ENCODE data around the gene COL23A1.

COL23A1 gene

DNA sequence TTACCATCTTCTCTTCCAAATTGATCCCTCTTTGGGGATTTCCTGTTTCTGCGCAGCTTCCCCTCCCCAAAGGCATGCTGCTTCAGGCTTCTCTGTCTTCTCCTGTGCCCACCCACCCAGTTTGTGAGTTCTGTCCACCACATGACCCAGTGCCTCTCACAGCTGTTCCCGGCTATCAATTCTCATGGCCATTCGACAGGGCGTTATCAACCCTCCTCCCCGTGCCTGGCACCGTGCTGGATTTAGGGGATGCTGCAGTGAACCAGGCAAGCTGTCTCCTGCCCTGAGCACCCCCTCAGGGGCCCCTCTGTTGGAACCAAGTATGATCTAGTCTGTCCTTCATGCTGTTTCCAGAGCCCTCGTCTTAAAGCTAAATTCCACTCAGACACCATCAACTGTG is 38.7 kb downstream of the COL23A1 start:
- DNase-seq, result no peak

DNA sequence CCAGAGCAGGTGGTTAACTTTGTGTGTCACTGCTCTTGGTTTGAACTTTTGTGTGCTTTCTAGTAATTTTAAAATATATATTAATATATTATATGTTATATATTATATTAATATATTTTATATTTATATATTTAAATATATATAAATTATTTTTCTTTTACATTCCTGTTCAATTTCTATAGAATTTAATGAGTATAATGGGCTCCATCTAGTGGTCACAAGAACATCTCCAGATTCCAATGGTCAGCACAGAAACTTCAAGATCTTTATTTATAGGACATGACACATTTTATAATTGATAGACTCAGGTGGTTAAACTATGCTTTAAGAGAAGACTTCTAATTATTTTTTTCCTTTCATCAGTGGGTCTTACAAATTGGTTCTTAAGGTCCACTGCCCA is 39.1 kb downstream of the COL23A1 start:
- DNase-seq, result no peak

DNA sequence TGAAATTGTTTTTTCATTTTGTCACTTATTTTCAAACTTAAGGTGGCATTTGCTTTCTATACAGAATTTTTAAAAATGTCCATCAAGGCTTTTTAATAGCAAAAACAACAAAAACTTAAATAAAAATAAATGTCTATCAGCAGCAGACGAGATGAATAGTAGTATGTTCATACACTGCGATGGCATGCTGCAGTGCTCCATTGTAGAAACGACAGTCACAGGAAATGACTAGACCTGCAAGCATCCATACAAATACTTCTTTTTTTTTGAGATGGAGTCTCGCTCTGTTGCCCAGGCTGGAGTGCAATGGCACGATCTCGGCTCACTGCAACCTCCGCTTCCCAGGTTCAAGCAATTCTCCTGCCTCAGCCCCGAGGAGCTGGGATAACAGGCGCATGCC is 41.4 kb downstream of the COL23A1 start:
- DNase-seq, result no peak

DNA sequence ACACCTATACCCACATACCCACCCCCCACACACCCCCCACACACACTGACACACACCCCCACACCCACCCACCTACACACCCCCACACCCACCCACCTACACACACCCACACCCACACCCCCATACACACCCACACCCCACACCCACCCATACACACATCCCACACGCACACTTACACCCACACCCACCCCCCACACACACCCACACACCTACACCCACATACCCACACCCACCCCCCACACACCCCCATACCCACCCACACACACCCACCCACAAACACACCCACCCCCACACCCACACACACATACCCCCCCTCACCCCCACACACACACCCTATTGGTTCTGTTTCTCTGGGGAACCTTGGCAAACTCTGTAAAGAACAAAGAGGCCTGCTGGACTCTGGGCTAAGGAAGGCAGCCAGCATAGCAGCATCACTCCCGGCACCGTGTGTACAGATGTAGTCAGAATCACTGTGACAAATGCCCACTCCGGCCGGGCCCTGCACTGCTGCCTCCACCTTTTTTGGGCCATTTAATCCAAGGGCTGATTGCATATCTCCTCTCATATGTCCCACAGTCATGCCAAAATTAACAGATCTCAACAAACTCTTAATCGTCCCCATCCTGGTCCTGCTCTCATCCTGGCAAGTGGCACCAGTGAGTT is 42.3 kb downstream of the COL23A1 start:
- DNase-seq, result no peak

DNA sequence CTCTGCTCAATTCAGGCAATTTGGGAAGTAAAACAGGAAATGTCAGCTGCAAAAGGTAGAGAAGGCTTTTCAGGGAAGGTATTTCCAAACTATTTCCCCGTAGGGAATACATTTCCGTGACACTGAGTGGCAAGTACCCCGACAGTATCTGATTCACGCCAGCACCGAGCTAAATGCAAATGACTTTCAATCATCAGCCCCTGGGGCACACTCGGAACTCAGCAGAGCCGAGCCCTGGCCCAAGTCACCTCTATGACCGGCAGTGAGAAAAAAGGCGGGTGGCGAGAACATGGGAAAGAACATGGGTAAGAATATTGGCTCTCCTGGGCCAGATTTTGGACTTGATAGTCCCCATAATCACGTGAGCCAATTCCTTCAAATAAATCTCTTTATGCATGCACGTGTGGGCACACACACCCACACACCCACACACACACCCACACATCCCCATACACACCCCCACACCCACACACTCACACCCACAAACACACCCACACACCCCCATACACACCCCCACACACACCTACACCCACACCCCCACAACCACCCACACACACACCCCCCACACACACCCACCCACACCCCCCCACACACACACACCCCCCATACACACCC is 43.0 kb downstream of the COL23A1 start:
- DNase-seq, result no peak

DNA sequence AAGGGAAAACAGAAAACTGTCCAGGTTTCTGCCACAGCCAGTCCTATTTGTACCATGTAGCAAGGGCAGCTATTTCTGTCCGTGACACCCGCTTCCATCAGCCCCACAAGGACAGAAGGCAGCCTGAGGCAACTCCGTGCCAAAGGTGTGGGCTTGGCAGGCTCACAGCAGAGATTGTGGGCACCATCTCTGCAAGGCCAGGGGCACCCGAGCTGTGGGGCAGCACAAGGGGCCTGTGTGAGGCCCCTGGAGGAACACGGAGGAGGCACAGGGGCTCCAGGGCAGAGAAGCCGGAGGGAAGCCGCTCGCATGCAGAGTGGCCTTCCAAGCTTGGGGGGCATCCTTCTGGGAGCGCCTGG is 43.5 kb downstream of the COL23A1 start:
- no peak for DNase-seq

DNA sequence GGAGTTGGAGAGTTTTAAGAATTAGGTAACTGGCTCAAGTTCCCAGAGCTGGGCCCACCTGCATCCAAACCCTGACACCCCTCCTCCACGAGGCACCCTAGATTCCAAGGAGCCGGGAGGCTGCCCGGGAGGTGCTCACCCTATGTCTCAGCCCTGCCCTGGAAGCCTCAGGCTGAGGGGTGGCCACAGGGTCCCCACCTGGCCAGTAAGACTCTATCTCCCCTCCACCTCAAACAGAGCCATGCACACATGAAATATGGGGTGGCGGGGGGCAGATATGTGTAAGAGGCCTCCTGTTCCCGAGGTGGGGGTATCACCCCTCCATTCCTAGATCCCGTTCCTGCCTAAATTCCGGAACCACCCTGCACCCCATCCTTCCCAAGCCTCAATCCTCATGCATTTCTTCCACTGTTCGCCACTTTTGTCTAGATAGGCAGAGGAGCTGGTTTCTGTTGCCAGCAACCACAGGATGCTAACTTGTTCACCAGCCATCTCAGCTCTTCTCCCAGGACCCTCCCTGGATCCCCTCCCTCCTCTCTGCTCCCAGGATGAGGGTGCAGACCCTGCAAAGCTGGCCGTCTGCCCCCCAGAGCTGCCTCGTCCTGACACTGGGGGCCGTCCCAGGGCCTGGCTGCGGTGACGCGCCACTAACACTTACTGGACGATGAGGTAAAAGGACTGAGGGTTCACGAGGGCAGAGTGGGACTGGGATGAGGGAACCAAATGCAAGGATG is 44.1 kb downstream of the COL23A1 start:
- DNase-seq, result no peak

DNA sequence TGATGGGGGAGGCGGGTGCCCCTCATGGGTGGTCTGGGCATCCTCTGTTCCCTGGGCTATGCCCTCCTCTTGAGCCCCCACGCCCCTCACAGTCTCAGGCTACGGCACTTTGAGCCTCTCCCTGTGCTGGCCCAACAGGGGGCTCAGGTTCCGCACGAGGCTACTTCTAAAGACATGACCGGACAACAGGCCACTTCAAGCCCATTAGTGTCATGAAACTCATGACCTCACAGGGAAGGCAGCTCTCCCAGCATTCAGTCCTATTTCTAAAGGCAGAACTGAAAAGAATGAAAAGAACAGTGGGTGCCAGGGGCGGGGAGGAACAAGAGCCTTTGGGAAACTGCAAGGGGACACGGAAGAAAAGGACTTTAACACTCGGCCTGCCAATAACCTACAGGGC is 45.0 kb downstream of the COL23A1 start:
- no peak for DNase-seq

DNA sequence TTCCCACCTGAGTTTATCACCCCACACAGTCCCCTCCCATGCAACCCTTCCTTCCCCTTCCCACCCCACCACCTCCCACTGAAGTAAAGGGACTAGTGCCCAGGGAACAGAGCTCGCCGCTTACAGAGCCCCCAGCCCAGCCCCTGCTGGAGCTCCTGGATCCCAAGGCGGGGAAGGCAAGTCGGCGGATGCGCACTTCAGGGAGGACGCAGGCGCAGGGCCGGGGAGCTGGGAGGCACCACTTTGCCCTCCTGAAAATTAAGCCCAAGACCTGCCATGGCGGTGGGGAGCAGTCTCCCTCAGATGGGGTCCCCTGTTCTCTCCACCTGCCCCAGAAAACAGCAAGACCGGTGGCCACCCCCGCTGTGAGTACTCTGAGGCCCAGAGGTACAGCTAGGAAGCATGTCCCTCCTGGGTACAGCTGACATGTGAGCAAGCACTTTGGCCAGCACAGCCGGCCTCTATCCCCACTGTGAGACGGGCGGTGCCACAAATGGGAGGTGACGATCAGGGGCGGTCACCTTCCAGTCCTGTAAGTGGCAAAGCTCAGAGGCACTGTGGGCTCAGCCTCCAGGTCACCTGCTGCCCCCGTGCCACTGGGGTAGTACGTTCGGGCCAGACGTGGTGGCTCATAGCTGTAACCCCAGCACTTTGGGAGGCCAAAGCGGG is 45.9 kb downstream of the COL23A1 start:
- no peak for DNase-seq

DNA sequence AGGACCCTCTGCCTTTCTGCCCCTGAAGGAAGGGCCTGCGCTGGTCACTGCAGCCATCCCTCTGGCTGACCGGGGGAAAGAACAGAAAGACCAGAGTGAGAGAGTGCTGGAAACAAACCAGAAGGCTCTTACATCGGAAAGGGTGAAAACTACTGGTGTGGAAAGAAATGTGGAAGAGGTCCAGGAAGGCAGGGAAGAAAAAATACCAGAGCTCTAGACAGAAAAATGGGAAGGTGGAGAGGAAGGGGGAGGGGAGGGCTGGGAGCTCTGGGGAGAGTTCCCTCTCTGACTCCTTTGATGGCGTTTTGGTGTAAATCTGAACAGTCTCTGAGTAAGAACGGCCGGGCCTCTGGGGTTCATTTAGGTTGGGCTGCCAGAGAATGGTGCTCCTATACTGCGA is 47.7 kb downstream of the COL23A1 start:
- DNase-seq, result no peak

DNA sequence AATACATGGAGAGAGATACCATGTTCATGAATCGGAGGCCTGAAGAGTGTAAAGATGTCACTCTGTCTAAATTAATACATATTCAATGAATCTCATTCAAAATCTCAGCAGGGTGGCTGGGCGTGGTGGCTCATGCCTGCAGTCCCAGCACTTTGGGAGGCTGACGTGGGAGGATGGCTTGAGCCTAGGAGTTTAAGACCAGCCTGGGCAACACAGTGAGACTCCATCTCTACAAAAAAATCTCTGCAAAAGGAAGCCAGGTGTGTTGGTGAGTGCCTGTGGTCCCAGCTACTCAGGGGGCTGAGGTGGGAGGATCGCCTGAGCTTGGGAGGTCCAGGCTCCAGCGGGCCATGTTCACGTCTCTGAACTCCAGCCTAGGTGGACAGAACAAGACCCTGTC is 49.7 kb downstream of the COL23A1 start:
- no peak for DNase-seq

DNA sequence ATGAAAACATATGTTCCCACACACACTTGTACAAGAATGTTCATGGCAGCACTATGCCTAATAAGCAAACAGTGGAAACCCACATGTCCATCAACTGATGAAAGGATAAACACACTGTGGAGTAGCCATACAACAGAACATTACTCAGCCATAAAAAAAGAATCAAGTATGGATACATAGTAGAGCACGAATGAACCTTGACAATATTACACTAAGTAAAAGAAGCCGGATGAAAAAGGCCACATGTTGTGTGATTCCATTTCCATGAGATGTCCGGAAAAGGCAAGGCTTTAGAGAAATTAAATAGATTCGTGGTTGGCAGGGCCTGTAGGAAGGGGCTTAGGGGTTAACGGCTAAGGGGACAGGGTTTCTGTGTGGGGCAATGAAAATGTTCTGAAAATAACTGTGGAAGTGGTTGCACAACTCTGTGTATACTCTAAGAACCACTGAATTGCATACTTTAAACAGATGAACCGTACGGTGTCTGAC is 51.4 kb downstream of the COL23A1 start:
- DNase-seq, result no peak

DNA sequence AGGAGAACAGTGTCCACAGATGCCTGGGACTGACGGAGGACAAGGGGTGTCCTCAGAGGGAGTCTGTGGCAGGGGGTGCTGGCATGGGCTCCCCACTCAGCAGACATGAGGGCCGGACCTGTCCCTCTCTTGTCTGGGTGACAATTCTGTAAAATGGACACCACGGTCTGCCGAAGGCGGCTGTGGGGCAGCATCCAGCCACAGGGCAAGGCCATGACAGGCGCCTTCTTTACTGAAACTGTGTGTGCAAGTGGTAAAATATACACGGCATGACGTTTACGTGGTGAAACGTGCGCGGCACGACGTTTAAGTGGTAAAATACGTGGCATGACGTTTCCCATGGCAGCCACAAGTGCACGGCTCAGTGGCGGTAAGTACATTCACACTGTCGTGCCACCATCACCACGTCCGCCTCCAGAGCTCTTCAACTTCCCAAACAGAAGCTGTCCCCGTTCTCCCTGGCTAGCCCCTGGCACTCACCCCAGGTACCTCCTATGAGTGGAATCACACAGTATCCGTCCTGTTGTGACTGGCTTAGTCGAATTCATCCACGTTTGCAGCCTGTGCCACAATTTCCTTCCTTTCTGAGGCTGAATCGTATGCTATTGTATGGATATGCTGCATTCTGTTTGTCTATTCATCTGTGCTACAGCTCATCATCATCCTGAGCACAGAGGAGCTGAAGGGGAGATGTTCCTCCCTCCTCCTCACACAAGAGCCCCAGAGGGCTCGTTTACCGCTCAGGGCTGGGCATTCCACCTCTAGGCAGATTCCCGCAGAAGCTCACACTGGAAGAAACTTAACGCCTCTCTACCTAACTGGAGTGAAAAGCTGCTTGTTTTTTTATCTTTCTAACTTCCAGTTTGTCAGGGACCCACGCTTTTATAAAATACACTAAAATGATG is 52.5 kb downstream of the COL23A1 start:
- no peak for DNase-seq

DNA sequence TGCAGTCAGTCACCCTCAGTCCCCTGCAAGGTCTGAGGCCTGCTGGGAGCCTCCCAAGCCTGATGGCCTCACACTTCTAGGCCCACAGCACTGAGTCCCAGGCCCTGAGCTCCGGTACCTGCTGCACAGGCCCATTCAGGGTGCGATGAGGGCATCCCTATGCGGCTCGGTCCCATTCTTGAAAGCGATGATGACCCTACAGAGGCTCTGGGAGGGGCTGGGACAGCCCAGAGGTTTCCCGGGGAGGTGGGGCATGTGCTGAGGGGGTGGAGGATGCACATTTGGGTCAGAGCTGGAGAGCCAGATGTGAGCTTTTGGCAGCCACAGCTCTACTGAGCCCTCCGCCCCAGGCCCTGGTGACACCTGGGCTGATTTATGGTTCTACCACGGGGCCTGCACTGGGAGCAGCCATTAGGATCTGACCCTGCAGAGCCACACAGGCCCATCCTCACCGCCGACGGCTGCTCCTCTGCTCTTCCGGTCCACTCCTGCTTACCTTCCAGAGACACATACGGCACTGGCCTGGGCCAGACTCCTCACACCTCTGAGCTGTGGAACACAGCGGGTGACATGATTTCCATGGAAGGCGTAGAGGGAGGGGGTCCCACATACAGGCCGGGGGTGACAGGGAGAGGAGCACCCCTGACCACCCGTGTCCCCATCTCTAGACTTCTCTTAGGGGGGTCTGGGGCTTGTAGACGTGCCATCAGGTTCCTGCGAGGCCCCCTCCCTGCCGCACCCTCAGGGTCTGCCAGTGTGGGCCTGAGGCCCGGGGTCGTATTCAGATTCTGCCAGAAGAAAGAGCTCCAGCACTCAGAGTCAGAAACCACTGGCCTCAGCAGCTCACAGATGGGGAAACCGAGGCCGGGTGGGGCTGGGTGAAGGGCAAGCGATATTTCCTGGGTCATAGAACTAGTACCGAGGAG is 53.4 kb downstream of the COL23A1 start:
- no peak for DNase-seq

DNA sequence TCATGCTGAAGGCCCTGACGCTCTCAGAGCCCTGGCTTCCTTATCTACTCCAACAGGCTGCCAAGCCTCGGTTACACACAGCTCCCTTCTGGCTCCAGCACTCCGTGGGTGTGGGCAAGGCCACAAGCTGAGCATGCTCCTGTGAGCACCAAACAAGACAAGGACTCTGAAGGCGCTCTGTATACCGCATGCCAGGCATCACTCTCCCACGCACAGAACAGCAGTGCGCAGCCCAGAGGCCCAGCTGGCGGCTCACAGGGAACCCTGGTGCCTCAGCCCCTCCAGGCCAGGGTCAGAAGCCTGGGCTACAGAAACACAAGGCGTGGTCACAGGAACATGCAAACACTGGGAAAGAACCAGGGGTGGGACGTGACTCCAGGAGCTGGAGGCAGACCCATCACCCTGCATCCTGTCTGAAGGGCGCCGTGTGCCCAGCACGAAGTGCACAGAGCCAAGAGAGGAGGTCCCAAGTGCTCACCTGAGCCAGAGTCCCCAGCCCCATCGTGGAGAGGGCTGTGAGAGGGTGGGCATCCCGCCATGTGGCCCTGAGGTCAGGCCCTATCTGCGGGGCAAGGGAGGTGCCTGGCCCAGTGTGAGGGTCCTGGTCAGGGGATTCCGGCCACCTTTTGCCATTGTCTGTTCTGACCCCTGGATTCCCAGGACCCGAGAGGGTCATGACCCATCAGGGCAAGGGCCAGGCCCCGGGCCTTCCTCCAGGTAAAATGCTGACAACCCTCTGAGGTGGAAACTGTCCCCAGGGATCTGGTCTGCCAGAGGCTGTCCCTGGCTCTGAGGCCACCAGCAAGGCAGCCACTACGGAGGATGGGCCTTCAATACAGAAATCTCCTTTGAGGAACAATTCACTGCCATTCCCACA is 54.7 kb downstream of the COL23A1 start:
- DNase-seq, result no peak

DNA sequence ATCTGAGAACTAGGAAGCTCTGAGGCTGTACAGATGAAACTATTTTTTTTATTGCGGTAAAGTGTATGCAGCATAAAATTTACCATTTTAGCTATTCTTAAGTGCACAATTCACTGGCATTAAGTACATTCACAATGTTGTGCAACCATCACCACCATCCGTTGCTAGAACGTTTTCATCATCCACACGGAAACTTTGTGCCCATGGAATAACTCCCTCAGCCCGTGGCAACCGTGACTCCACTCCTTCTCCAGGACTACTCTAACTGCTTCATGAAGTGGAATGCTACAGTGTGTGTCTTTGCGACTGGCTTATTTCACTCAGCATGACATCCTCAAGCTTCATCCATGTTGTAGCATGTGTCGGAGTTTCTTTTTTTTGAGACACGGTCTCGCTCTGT is 57.1 kb downstream of the COL23A1 start:
- DNase-seq, result no peak

DNA sequence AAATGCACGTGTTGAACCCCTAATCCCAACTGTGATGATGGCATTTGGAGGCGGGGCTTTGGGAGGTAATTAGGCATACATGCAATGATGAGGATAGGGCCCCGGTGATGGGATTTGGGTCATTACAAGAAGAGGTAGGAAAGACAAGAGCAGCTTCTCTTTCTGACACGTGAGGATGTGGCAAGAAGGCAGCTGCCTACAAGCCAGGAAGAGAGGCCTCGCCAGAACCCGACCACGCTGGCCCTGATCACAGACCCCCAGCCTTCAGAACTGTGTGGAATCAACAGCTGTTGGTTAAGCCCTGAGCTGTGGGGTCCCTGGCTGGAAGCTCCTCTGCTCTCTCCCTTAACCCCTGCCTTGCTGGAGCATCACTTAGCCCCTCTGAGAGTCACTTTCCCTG is 57.5 kb downstream of the COL23A1 start:
- DNase-seq, result no peak

DNA sequence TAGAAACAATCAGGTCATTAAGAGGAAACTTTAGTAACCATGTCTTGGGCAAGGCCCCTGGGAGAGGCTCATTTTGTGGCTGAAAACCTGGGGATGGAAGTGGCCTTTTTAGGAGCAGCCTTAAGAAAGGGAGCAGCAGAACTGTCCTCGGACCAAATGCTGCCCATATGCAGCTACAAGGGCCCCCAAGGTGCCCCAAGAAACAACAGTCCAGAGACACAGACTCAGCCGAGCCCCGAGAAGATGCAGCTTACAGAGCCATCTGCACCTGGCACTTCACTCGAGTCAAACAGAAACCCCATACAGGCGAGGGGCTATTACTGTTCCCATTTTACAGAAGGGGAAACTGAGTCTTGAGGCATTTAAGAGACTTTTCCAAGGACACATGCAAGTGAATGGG is 58.0 kb downstream of the COL23A1 start:
- DNase-seq, result no peak

DNA sequence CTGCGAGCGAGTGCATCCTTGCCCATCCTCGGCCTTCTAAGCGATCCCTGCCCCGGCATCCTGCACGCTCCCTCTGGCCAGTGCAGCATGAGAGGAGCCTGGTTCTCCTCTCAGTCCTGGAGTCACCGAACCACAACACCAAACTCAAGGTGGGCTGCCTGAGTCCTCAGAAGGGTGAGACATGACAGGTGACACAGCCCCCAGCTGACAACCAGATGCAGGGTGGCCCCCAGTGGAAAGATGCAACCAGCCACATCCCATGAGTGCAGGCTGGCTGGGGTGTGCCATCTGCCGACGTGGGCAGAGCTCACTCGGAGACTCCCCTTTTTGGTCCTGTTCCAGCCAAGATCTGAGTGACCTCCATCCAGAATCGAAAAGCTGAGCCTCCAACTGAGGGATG is 58.4 kb downstream of the COL23A1 start:
- DNase-seq, result no peak

DNA sequence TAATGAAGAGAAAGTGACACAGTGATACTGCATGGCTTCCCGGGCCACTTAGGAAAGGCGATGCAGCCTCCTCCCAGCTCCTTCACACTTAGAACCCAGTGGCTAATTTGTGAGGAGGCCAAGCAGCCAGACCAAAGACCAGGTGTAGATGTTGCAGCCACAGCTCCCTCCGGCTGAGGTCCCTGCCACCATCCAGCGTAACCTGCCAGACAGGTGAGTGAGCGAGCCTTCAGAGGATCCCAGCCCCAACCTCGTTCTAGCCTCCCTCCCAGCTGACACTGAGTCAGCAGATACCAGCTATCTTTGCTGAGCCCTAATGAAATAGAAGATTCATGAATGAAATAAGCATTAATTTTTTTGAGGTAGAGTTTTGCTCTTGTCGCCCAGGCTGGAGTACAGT is 59.7 kb downstream of the COL23A1 start:
- DNase-seq, result no peak

DNA sequence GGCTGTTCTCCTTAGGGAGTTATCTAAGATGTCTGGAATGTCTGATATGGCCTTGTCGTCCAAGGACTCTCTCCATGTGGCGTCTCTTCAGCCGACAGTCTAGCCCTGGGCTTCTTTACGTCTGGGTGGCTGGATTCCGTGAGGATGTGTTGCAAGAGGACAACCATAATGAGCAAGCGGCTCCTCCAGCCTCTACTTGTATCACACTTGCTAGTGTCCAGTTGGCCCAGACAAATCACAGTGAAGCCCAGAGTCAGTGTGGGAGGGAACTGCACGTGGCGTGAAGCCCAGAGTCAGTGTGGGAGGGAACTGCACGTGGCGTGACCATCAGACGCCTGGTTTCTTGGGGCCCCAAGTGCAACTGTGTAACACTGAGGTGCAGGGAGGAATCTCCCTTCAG is 61.1 kb downstream of the COL23A1 start:
- no peak for DNase-seq
